Parathyroid adenoma (tissue), 2 donors: ENCODE measurements around the gene MUC2.

ENCODE experiments used
- H2AFZ ChIP-seq: fragments of 300-600 bp; sonication (generic); one replicate; pipeline ENCODE4 v1.7.0; 2017; ENCODE audit warnings: antibody characterized with exemption, mild to moderate bottlenecking
- H3K27ac ChIP-seq: fragments of 300-600 bp; sonication (generic); one replicate; pipeline ENCODE4 v1.7.0; 2017
- H3K27me3 ChIP-seq: fragments of 300-600 bp; sonication (generic); one replicate; pipeline ENCODE4 v1.7.0; 2017; ENCODE audit warnings: low read length; ENCODE audit not compliant: control insufficient read depth, insufficient read depth
- H3K36me3 ChIP-seq: fragments of 300-600 bp; sonication (generic); one replicate; pipeline ENCODE4 v1.7.0; 2017; ENCODE audit warnings: low read length; ENCODE audit not compliant: control insufficient read depth, insufficient read depth
- H3K4me1 ChIP-seq: fragments of 300-600 bp; sonication (generic); one replicate; pipeline ENCODE4 v1.7.0; 2017; ENCODE audit warnings: control low read depth
- H3K4me2 ChIP-seq: fragments of 300-600 bp; sonication (generic); one replicate; pipeline ENCODE4 v1.7.0; 2017; ENCODE audit warnings: low read length
- H3K4me3 ChIP-seq: fragments of 300-600 bp; sonication (generic); one replicate; pipeline ENCODE4 v1.7.0; 2017; ENCODE audit warnings: low read depth, low read length
- H3K79me2 ChIP-seq: fragments of 300-600 bp; sonication (generic); one replicate; pipeline ENCODE4 v1.7.0; 2017; ENCODE audit warnings: control low read depth
- H3K9ac ChIP-seq: fragments of 300-600 bp; sonication (generic); one replicate; pipeline ENCODE4 v1.7.0; 2017; ENCODE audit warnings: mild to moderate bottlenecking
- H3K9me3 ChIP-seq: fragments of 300-600 bp; sonication (generic); one replicate; pipeline ENCODE4 v1.7.0; 2017; ENCODE audit warnings: low read length; ENCODE audit not compliant: control insufficient read depth
- TF ChIP-seq, protein P1 (sequence below): fragments of 300-600 bp; sonication (generic); IDR thresholded peaks from one replicate; pipeline ENCODE4 v1.7.0; 2017; ENCODE audit warnings: antibody characterized with exemption, mild to moderate bottlenecking
- donor health status: primary hyperparathyroidism.

Gene MUC2

GRCh38 chr11:1055990-1056771 is 18.5 kb upstream of the MUC2 start:
- no peak overlapping the region for H3K9ac ChIP-seq
- H3K4me1 ChIP-seq: no peaks in the 10 kb centered on the region
- H3K9me3 ChIP-seq: no peaks in the 10 kb centered on the region
- no peak overlapping the region for H3K4me3 ChIP-seq
- no peaks in the 10 kb centered on the region for H3K79me2 ChIP-seq
- H3K27me3 ChIP-seq: no peaks in the 10 kb centered on the region
- TF ChIP-seq, protein P1, sequence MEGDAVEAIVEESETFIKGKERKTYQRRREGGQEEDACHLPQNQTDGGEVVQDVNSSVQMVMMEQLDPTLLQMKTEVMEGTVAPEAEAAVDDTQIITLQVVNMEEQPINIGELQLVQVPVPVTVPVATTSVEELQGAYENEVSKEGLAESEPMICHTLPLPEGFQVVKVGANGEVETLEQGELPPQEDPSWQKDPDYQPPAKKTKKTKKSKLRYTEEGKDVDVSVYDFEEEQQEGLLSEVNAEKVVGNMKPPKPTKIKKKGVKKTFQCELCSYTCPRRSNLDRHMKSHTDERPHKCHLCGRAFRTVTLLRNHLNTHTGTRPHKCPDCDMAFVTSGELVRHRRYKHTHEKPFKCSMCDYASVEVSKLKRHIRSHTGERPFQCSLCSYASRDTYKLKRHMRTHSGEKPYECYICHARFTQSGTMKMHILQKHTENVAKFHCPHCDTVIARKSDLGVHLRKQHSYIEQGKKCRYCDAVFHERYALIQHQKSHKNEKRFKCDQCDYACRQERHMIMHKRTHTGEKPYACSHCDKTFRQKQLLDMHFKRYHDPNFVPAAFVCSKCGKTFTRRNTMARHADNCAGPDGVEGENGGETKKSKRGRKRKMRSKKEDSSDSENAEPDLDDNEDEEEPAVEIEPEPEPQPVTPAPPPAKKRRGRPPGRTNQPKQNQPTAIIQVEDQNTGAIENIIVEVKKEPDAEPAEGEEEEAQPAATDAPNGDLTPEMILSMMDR: no peak
- H3K36me3 ChIP-seq: no peaks in the 10 kb centered on the region
- no peak overlapping the region for H2AFZ ChIP-seq
- H3K4me2 ChIP-seq: no peak overlapping the region
- H3K27ac ChIP-seq: no peak overlapping the region

DNA sequence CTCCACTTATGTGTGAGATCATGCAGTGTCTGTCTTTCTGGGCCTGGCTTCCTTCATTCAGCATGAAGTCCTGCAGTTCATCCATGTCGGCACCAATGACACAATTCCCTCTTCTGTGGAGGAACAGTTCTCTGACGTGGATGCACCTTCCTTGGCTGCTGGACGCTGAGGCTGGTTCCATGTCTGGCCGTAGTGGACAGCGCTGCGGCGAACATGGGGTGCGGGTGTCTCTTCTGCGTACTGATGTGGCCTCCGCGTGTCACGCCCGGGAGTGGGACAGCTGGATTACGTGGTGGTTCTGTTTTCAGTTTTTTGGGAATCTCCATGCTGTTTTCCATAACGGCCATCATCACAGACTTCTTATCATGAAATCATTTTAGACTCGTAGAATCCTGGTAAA is 16.9 kb upstream of the MUC2 start:
- H3K36me3 ChIP-seq: no peaks in the 10 kb centered on the region
- H3K4me3 ChIP-seq: no peak overlapping the region
- no peak overlapping the region for H3K9ac ChIP-seq
- no peaks in the 10 kb centered on the region for H3K79me2 ChIP-seq
- H3K27me3 ChIP-seq: no peaks in the 10 kb centered on the region
- H3K9me3 ChIP-seq: no peaks in the 10 kb centered on the region
- TF ChIP-seq, protein P1: no peak
- H3K4me2 ChIP-seq: no peak overlapping the region
- no peak overlapping the region for H3K27ac ChIP-seq
- no peak overlapping the region for H2AFZ ChIP-seq
- H3K4me1 ChIP-seq: no peaks in the 10 kb centered on the region

DNA sequence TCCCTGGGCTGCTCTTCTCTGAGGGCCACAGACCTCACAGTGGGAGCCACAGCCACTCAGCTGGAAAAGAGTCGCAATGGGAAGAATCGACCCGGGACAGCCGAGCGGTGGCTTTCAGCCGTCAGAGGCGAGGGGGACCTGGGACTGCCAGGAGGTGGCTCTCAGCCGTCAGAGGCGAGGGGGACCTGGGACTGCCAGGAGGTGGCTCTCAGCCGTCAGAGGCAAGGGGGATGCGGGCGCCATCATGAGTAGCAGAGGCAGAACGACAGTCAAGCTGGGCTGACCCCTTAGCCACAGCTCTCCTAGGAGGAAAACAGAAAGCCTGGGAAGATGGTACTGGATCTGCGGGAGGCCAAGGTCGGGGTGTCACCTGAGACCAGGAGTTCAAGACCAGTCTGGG is 14.9 kb upstream of the MUC2 start:
- no peak overlapping the region for H3K27ac ChIP-seq
- no peaks in the 10 kb centered on the region for H3K4me1 ChIP-seq
- H3K27me3 ChIP-seq: no peaks in the 10 kb centered on the region
- no peak overlapping the region for H3K4me2 ChIP-seq
- H3K9ac ChIP-seq: no peak overlapping the region
- H3K79me2 ChIP-seq: no peaks in the 10 kb centered on the region
- H2AFZ ChIP-seq: no peak overlapping the region
- H3K9me3 ChIP-seq: no peaks in the 10 kb centered on the region
- no peak overlapping the region for H3K4me3 ChIP-seq
- H3K36me3 ChIP-seq: no peaks in the 10 kb centered on the region
- TF ChIP-seq, protein P1: no peak

DNA sequence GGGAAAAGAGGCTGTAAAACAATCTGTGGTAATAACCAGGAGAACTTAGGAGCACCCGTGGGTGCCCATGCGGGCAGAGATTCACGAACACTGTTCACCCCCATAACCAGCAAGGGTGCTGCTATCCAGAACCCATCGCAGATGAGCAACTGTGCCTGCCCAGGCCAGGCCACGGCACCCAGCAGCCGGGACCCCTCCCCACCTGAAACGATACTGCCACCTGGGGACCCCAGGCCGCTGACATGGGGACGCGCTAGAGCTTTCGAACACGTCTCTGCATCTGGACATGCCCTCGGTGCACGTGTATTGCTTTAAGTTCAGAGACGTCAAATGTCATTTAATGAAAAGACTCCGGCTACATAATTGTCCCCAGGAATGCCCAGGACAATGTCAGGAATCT is 14.3 kb upstream of the MUC2 start:
- no peak overlapping the region for H3K4me2 ChIP-seq
- no peaks in the 10 kb centered on the region for H3K27me3 ChIP-seq
- H3K36me3 ChIP-seq: no peaks in the 10 kb centered on the region
- H3K4me1 ChIP-seq: no peaks in the 10 kb centered on the region
- TF ChIP-seq, protein P1: no peak
- H3K9me3 ChIP-seq: no peaks in the 10 kb centered on the region
- H3K79me2 ChIP-seq: no peaks in the 10 kb centered on the region
- no peak overlapping the region for H3K9ac ChIP-seq
- H3K4me3 ChIP-seq: no peak overlapping the region
- H2AFZ ChIP-seq: no peak overlapping the region
- H3K27ac ChIP-seq: no peak overlapping the region
